CD8-positive, alpha-beta memory T cell (primary cell): Measurements from ENCODE around the gene SYNJ2BP. TPM values are rescaled to one million over a fixed set of nuclear protein-coding genes. Genes with fewer than 3 reads are reported as not detected.

Source experiments
- CTCF ChIA-PET: fragments of 350-600 bp; sonication (Branson Sonifier 250); formaldehyde crosslinking; loops from one replicate; lab custom pipeline; 2021; ENCODE audit warnings: antibody characterized with exemption; lab: Charles Lee
- POLR2A ChIA-PET: fragments of 350-600 bp; sonication (Branson Sonifier 250); formaldehyde crosslinking; loops from one replicate; lab custom pipeline; 2021; ENCODE audit warnings: antibody characterized with exemption; lab: Charles Lee
- DNase-seq, 5 donors: peaks; one replicate each; pipeline versions ENCODE4 v3.0.0 to v3.0.0-alpha.2; 2020 to 2022; ENCODE audit warnings: mixed read lengths in 1 of 5
- H3K27ac ChIP-seq: one replicate; pipeline ENCODE4 v1.7.0; 2013; ENCODE audit warnings: low read depth, mild to moderate bottlenecking, low read length, moderate library complexity
- H3K27me3 ChIP-seq: 2 replicates; pipeline ENCODE4 v1.7.0; 2013; ENCODE audit warnings: low read length, mild to moderate bottlenecking; ENCODE audit not compliant: insufficient read depth, poor library complexity, severe bottlenecking
- H3K36me3 ChIP-seq: 2 replicates; pipeline ENCODE4 v1.7.0; 2013; ENCODE audit warnings: mild to moderate bottlenecking, low read length, moderate library complexity; ENCODE audit not compliant: insufficient read depth
- H3K4me1 ChIP-seq: 2 replicates; pipeline ENCODE4 v1.7.0; 2013; ENCODE audit warnings: mild to moderate bottlenecking, low read length, moderate library complexity; ENCODE audit not compliant: insufficient read depth
- H3K4me3 ChIP-seq: 2 replicates; pipeline ENCODE4 v1.7.0; 2013; ENCODE audit warnings: mild to moderate bottlenecking, low read length
- H3K9me3 ChIP-seq: 2 replicates; pipeline ENCODE4 v1.7.0; 2013; ENCODE audit warnings: mild to moderate bottlenecking, low read length
- H3K27ac Mint-ChIP-seq, 8 donors: one replicate each; pipeline ENCODE4 v1.8.0; 2020 to 2021; ENCODE audit warnings: mixed read lengths in 8 of 8, mild to moderate bottlenecking in 6 of 8, inconsistent platforms in 3 of 8, moderate library complexity in 3 of 8
- H3K27me3 Mint-ChIP-seq, 2 donors: one replicate each; pipeline ENCODE4 v1.8.0; 2020 to 2021; ENCODE audit warnings: mixed read lengths in 2 of 2, mild to moderate bottlenecking in 1 of 2, moderate library complexity in 1 of 2
- H3K36me3 Mint-ChIP-seq, 3 donors: one replicate each; pipeline ENCODE4 v1.8.0; 2020 to 2021; ENCODE audit warnings: mixed read lengths in 3 of 3, inconsistent platforms in 1 of 3, mild to moderate bottlenecking in 1 of 3
- H3K4me1 Mint-ChIP-seq, 3 donors: one replicate each; pipeline ENCODE4 v1.8.0; 2020 to 2021; ENCODE audit warnings: mixed read lengths in 3 of 3, inconsistent platforms in 1 of 3, mild to moderate bottlenecking in 1 of 3
- H3K4me3 Mint-ChIP-seq, 7 donors: one replicate each; pipeline ENCODE4 v1.8.0; 2020 to 2021; ENCODE audit warnings: mixed read lengths in 7 of 7, mild to moderate bottlenecking in 6 of 7, moderate library complexity in 4 of 7, inconsistent platforms in 2 of 7
- H3K9me3 Mint-ChIP-seq, 5 donors: one replicate each; pipeline ENCODE4 v1.8.0; 2020 to 2022; ENCODE audit warnings: mixed read lengths in 5 of 5, mild to moderate bottlenecking in 3 of 5, moderate library complexity in 2 of 5, inconsistent platforms in 1 of 5
- polyA plus RNA-seq: library from polyadenylated mRNA; unstranded; fragments of 300-500 nt; fragmentation: Illumina TruSeq; gene quantifications from one replicate; pipeline ENCODE4 v1.2.3, GENCODE V29; 2021
- total RNA-seq, 2 experiments: library from RNA; stranded (reverse); gene quantifications; one replicate each; pipeline ENCODE4 v1.2.3, GENCODE V29; 2021

SYNJ2BP gene
- total and polyA plus RNA-seq, 3 experiments from 2014 or later: 5.2 to 13.9 (median 7.2) TPM

DNA sequence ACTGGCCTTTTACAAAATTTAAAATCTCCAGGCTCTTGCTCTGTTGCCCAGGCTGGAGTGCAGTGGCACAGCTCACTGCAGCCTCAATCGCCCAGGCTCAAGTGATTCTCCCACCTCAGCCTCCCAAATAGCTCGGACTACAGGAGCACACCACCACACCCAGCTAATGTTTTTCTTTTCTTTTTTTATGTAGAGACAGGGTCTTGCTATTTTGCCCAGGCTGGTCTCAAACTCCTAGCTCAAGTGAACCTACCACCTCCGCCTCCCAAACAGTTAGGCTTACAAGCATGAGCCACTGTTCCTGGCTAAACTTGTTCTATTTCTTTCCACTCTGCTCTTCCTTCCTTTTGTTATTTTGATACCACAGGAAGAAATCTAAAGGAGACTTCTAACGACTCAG, 15.2 kb downstream of the SYNJ2BP start:
- H3K4me3 ChIP-seq: no peak overlapping the region
- Mint-ChIP-seq H3K36me3 (peaks cover 4 to 54% (median 10%) of the 10 kb centered on the region in 3 donors), H3K4me3 (no peak overlapping the region), H3K4me1 (peaks cover 20 to 53% (median 28%) of the 10 kb centered on the region in 3 donors), H3K27ac (peak overlapping the region in 2 of 8 donors; percentile 55 to 60), H3K27me3 (no peaks in the 10 kb centered on the region), H3K9me3 (no peaks in the 10 kb centered on the region)
- H3K4me1 ChIP-seq: no peaks in the 10 kb centered on the region
- ChIA-PET CTCF (no interaction called here), POLR2A (no interaction called here)
- no peak for DNase-seq
- no peaks in the 10 kb centered on the region for H3K27me3 ChIP-seq
- no peaks in the 10 kb centered on the region for H3K36me3 ChIP-seq
- H3K27ac ChIP-seq: no peak overlapping the region
- no peaks in the 10 kb centered on the region for H3K9me3 ChIP-seq

DNA sequence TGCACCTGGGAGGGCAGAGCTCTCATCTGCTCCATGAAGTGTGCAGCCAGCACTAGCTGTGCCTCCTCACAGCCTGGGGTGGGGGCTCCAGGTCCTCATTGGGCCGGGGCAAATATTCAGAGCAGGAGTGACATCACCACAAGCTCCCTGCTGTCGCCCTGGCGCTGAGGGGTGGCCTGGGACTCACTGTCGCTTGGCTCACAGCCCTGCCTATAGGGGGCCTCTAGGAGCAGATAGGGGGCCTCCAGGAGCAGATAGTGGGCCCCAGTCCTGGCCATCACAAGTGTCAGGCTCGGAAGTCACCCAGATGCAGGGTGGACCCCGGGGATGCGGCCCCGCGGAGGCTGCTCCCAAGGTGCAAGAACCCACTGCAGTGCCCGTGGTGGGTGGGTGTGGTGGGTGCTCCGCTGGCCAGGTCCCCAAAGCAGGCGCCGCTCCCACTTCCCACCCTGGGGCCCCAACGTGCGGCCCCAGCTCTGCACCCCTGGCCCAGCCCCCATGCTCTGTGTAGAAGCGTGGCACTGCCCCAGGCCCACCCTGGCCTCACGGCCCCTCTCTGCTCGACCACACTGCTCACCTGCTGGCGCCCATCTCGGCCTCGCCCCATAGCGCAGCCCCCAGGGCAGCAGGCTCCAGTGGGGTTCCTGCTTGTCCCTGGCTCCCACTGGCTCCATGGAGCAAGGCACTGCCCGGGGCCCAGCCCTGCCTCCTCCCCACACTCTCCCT, 18.0 kb downstream of the SYNJ2BP start:
- POLR2A ChIA-PET: no interaction called here
- Histone ChIP-seq H3K27ac (no peak overlapping the region), H3K4me1 (no peaks in the 10 kb centered on the region), H3K9me3 (no peaks in the 10 kb centered on the region), H3K4me3 (no peak overlapping the region), H3K36me3 (no peaks in the 10 kb centered on the region), H3K27me3 (no peaks in the 10 kb centered on the region)
- Mint-ChIP-seq H3K27ac (no peak overlapping the region), H3K4me1 (peaks cover 11 to 48% (median 18%) of the 10 kb centered on the region in 3 donors), H3K9me3 (no peaks in the 10 kb centered on the region), H3K4me3 (no peak overlapping the region), H3K27me3 (no peaks in the 10 kb centered on the region), H3K36me3 (peaks cover 4 to 42% (median 6%) of the 10 kb centered on the region in 3 donors)
- CTCF ChIA-PET: no interaction called here
- DNase-seq: no peak

DNA sequence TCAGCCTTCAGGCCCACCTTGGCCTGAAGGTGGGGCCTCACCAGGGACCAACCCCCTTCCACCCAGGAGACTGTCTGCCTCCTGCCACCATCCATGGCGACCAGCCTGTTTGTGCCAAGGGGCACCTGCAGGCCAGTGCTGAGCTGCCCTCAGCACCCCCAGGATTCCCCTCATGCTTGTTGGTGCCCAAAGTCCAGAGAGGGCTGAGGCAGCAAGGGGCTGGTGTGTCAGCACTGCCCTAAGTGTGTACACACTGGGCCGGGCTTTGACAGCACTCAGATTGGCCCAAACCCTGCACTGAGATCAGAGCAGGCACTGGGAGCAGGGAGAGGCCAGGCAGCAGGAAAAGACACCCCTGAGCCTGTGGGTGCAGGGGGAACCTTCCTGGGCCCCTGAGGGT, 18.6 kb downstream of the SYNJ2BP start:
- Mint-ChIP-seq H3K4me3 (no peak overlapping the region), H3K4me1 (peaks cover 11 to 43% (median 19%) of the 10 kb centered on the region in 3 donors), H3K27ac (no peak overlapping the region), H3K36me3 (peaks cover 4 to 41% (median 6%) of the 10 kb centered on the region in 3 donors), H3K9me3 (peaks cover 0 to 3% (median 0%) of the 10 kb centered on the region in 5 donors), H3K27me3 (no peaks in the 10 kb centered on the region)
- POLR2A ChIA-PET: no interaction called here
- CTCF ChIA-PET: no interaction called here
- Histone ChIP-seq H3K4me3 (no peak overlapping the region), H3K27me3 (no peaks in the 10 kb centered on the region), H3K27ac (no peak overlapping the region), H3K4me1 (no peaks in the 10 kb centered on the region), H3K36me3 (no peaks in the 10 kb centered on the region), H3K9me3 (no peaks in the 10 kb centered on the region)
- no peak for DNase-seq

DNA sequence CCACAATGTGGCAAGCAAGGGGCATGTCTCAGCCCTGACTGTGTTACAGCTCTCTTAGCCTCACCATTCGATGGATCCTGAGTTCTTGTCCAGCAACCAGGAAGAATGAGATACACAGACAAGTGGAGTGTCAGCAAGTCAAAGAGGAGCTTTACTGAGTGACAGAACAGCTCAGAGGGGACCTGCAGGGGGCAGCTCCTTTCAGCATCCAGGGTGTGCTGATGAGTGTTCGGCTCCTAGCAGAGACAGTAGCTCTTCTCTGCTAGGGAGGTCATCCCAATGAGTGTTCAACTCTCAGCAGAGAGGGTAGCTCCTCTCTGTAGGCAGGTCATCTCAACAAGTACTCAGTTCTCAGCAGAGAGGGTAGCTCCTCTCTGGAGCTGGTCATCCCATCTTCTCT, 19.1 kb downstream of the SYNJ2BP start:
- no peak overlapping the region for H3K4me3 ChIP-seq
- Mint-ChIP-seq H3K9me3 (peaks cover 0 to 3% (median 0%) of the 10 kb centered on the region in 5 donors), H3K27ac (peak overlapping the region in 2 of 8 donors; percentile 33 to 54), H3K36me3 (peaks cover 4 to 45% (median 9%) of the 10 kb centered on the region in 3 donors), H3K4me3 (no peak overlapping the region), H3K4me1 (peaks cover 14 to 43% (median 24%) of the 10 kb centered on the region in 3 donors), H3K27me3 (no peaks in the 10 kb centered on the region)
- H3K4me1 ChIP-seq: no peaks in the 10 kb centered on the region
- ChIA-PET CTCF (no interaction called here), POLR2A (no interaction called here)
- no peaks in the 10 kb centered on the region for H3K36me3 ChIP-seq
- no peak for DNase-seq
- no peaks in the 10 kb centered on the region for H3K9me3 ChIP-seq
- H3K27me3 ChIP-seq: no peaks in the 10 kb centered on the region
- H3K27ac ChIP-seq: no peak overlapping the region

DNA sequence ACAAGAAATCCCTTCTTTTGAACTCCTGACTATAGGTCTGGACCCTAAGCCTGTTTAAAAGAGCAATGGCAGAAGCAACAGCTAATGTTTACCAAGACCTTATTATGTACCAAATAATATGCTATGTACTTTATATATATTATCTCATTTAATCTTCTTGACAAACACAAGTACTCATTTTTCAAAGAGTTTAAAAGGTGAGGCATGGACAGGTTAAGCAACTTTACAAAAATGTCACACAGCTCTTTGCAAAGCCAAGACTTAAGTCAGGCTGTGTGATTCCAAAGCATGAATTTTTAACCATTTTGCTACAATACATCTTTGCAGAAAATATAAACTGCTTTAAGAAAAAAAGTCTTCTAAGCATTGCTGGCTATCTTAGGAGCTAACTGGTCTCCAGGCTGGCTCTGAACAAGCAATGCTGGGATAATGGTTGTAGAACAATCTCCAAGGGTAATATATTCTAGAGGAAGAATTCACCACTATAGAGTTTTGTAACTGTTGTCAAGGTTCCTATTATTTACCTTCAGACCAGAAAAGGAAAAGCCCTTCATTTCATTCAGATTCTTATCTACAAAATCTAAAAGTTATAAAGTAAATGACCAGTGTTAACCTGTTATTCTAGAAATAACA, 22.1 kb downstream of the SYNJ2BP start:
- Histone ChIP-seq H3K9me3 (no peaks in the 10 kb centered on the region), H3K4me1 (no peaks in the 10 kb centered on the region), H3K27ac (no peak overlapping the region), H3K27me3 (no peaks in the 10 kb centered on the region), H3K36me3 (no peaks in the 10 kb centered on the region), H3K4me3 (no peak overlapping the region)
- Mint-ChIP-seq H3K4me1 (peaks cover 20 to 44% (median 29%) of the 10 kb centered on the region in 3 donors), H3K36me3 (peaks cover 4 to 40% (median 7%) of the 10 kb centered on the region in 3 donors), H3K27me3 (no peaks in the 10 kb centered on the region), H3K4me3 (no peak overlapping the region), H3K27ac (no peak overlapping the region), H3K9me3 (peaks cover 0 to 3% (median 0%) of the 10 kb centered on the region in 5 donors)
- DNase-seq: no peak
- CTCF ChIA-PET: no interaction called here
- POLR2A ChIA-PET: no interaction called here

DNA sequence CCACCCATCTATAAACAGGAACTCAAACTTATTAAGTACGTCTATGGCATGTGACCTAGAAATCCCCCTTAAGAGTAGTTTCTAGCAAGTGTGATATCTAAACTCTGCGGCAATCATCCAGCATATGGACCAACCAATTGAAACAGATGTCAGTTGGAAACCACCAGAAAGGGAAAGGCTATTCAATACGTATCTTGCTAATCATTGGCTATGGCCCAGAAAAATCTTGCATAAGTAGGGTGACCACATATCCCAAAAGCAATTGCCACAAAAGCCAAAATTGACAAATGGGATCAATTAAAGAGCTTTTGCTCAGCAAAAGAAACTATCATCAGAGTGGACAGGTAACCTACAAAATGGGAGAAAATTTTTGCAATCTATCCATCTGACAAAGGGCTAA, 24.2 kb downstream of the SYNJ2BP start:
- DNase-seq: no peak
- peaks cover 0 to 3% (median 0%) of the 10 kb centered on the region in 5 donors for H3K9me3 Mint-ChIP-seq
- no peaks in the 10 kb centered on the region for H3K27me3 Mint-ChIP-seq
- CTCF ChIA-PET: no interaction called here
- no peak overlapping the region for H3K4me3 Mint-ChIP-seq
- Histone ChIP-seq H3K27ac (no peak overlapping the region), H3K9me3 (no peaks in the 10 kb centered on the region), H3K4me3 (no peak overlapping the region), H3K27me3 (no peaks in the 10 kb centered on the region), H3K36me3 (no peaks in the 10 kb centered on the region), H3K4me1 (no peaks in the 10 kb centered on the region)
- H3K36me3 Mint-ChIP-seq: peaks cover 2 to 47% (median 17%) of the 10 kb centered on the region in 3 donors
- H3K27ac Mint-ChIP-seq: peak overlapping the region in 1 of 8 donors; percentile 32
- peaks cover 24 to 36% (median 26%) of the 10 kb centered on the region in 3 donors for H3K4me1 Mint-ChIP-seq
- POLR2A ChIA-PET: no interaction called here

DNA sequence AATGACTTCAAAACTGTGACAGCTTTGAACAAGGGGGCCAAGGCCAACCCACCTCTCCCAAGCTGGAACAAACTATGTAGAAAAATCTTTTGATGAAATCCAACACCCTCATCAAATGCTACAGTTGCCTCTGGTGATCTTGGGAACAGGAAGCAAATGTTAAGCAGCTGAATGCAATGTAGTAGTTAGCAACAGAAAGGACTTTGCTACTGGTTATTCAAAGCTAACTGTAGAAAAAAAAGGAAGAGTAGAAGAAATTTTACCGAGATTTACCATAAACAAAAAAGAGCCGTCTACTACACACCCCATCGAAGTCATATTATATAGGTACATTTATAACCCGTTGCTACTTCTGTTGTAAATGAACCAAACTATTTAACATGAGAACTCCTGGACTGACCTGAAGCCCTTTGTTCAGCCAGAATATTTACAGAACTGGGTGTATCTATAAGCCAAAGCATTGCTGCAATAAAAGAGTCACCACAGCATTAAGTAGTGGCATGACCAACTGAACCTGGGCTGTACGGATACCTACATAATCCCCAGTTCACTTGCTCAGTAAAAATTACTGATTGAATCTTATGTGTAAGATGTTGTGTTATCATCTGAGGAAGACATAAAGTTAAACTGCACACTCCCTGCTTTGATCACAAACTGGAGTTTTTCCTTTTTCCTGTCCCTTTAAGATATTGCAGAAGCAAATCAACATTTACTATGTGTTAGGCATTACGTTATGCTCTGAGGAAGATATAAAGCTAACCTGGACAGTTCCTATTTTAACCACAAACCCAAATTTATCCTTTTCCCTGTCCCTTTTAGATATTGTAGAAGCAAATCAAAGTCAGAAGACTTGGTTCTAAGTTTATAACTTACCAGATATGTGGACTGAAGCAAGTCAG, 25.1 kb downstream of the SYNJ2BP start:
- Histone ChIP-seq H3K36me3 (no peaks in the 10 kb centered on the region), H3K9me3 (no peaks in the 10 kb centered on the region), H3K4me3 (no peak overlapping the region), H3K27me3 (no peaks in the 10 kb centered on the region), H3K27ac (no peak overlapping the region), H3K4me1 (no peaks in the 10 kb centered on the region)
- peaks cover 0 to 3% (median 0%) of the 10 kb centered on the region in 5 donors for H3K9me3 Mint-ChIP-seq
- no peak for DNase-seq
- H3K4me1 Mint-ChIP-seq: peaks cover 22 to 33% (median 26%) of the 10 kb centered on the region in 3 donors
- ChIA-PET CTCF (no interaction called here), POLR2A (no interaction called here)
- H3K27me3 Mint-ChIP-seq: no peaks in the 10 kb centered on the region
- H3K27ac Mint-ChIP-seq: no peak overlapping the region
- H3K4me3 Mint-ChIP-seq: no peak overlapping the region
- peaks cover 0 to 46% (median 20%) of the 10 kb centered on the region in 3 donors for H3K36me3 Mint-ChIP-seq
